A549 treated with RU486 at 1 μM for 4 hours (cell line): ENCODE data around the gene VPS37D. TPM values are rescaled to one million over a fixed set of nuclear protein-coding genes. Genes with fewer than 3 reads are reported as not detected.

Experiments
- total RNA-seq: library from RNA; stranded (reverse); fragments of 200-300 nt; extraction: Qiagen RNA extraction; gene quantifications from 5 replicates; pipeline ENCODE4 v1.2.3, GENCODE V29; 2022; ENCODE audit warnings: low read depth

The VPS37D gene, protein sequence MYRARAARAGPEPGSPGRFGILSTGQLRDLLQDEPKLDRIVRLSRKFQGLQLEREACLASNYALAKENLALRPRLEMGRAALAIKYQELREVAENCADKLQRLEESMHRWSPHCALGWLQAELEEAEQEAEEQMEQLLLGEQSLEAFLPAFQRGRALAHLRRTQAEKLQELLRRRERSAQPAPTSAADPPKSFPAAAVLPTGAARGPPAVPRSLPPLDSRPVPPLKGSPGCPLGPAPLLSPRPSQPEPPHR
- total RNA-seq, result 2.9 to 6.0 TPM (median 5.1 TPM) in 5 replicates

GRCh38 chr7:73667344-73668102 is at the start of gene VPS37D:
VPS37D (plus strand) TSS chr7:73667831; CDS start chr7:73667959, 128 bp downstream.

GRCh38 chr7:73623798-73624668 is 43.6 kb upstream of the VPS37D start, which contains the start of gene MLXIPL:
MLXIPL (minus strand) TSS chr7:73624522; CDS start chr7:73624492, 30 bp downstream.

GRCh38 chr7:73683056-73683787 is 15.6 kb downstream of the VPS37D start, which contains the start of the genes BUD23 and DNAJC30:
BUD23 (plus strand) TSS chr7:73683597; CDS start chr7:73683626, 29 bp downstream.
DNAJC30 (minus strand) TSS chr7:73683453; CDS start chr7:73683423, 30 bp downstream.

DNA sequence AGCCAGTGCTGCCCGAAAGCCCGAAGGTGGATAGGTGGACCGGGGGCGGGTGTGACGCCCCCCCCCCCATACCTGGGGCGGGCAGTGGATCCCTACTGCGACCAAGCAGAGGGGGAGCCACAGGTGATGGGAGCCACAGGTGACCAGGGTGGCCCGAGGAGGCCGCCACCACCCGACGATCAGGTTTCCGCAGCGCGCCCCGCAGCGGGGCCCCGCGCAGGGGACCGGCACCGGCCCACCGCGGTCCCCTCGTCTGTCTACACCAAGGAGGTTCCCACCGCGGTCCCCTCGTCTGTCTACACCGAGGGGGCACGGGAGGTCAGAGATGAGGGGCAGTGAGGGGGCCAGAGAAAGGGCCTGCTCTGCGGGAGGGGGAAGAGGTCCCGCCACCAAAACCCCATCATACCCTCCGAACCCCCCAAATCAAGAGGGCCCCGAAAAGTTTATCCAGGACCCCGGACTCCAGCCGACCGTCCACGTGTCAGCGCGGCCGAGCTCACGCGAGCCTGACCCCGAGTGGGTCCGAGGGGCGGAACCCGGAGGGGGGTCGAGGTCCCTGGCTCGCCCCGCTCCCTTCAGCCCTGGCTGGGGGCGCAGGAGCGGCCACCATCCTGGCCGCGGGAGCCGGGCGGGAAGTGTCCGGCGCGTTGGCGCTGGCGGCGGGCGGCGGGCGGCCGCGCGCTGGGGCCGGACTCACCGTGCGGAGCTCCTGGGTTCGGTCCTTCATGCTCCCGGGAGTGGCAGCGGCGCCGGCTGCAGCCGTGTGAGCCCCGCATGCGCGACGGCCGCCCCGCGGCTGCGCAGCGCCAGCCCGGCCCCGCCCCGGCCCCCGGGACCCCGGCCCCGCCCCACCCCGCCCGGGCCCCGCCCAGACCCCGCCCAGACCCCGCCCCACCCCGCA is 51.5 kb downstream of the VPS37D start, which contains the start of gene STX1A:
TSS of gene STX1A (minus strand) at position 765 of the 901 bp plus-strand sequence. CDS start at position 727, 38 bp downstream.

Other genes starting within 250 kb of the VPS37D start
- 1.1 to 2.0 TPM (median 1.9 TPM) in 5 replicates for gene FZD9, start 234.1 kb upstream of the VPS37D start, total RNA-seq
- 52.1 to 66.9 TPM (median 61.1 TPM) in 5 replicates for gene BAZ1B, start 145.5 kb upstream of the VPS37D start, total RNA-seq
- gene BCL7B, start 110.1 kb upstream of the VPS37D start, total RNA-seq, result 64.3 to 77.7 TPM (median 72.6 TPM) in 5 replicates
- 54.2 to 57.6 TPM (median 55.2 TPM) in 5 replicates for gene TBL2, start 89.3 kb upstream of the VPS37D start, total RNA-seq
- 0.63 to 1.3 TPM (median 0.90 TPM) in 5 replicates for gene MLXIPL, start 43.3 kb upstream of the VPS37D start, total RNA-seq
- 6.9 to 10.5 TPM (median 10.2 TPM) in 5 replicates for gene DNAJC30, start 15.6 kb downstream of the VPS37D start, total RNA-seq
- 126 to 174 TPM (median 136 TPM) in 5 replicates for gene BUD23, start 15.8 kb downstream of the VPS37D start, total RNA-seq
- gene STX1A, start 51.8 kb downstream of the VPS37D start, total RNA-seq, result 58.5 to 80.4 TPM (median 70.2 TPM) in 5 replicates
- gene ABHD11, start 71.0 kb downstream of the VPS37D start, total RNA-seq, result 20.5 to 29.3 TPM (median 24.9 TPM) in 5 replicates
- 1.4 to 3.4 TPM (median 2.9 TPM) in 5 replicates for gene CLDN3, start 102.4 kb downstream of the VPS37D start, total RNA-seq
- 4.2 to 7.1 TPM (median 5.1 TPM) in 5 replicates for gene CLDN4, start 163.2 kb downstream of the VPS37D start, total RNA-seq
- 7.2 to 11.6 TPM (median 9.1 TPM) in 5 replicates for gene METTL27, start 174.7 kb downstream of the VPS37D start, total RNA-seq
- 0.20 to 0.54 TPM in 2 of 5 replicates, not detected in the others for gene TMEM270, start 193.3 kb downstream of the VPS37D start, total RNA-seq